Activated CD8-positive, alpha-beta T cell treated with anti-CD3 and anti-CD28 coated beads for 36 hours (primary cell): ENCODE data around the gene TMEM205. TPM values are rescaled to one million over a fixed set of nuclear protein-coding genes. Genes with fewer than 3 reads are reported as not detected.
"Not testable (repeated sequence)": the region's sequence is repeated elsewhere in the genome, so short reads cannot be mapped to it uniquely, and the experiment has no call there.

Experiments
- ATAC-seq: fragments of 200-7000 bp; cut with Tn5 transposase; one replicate; pipeline ENCODE4 v1.10.0; 2021; ENCODE audit warnings: mild to moderate bottlenecking, moderate library complexity
- CTCF ChIA-PET: fragments of 350-600 bp; sonication (Branson Sonifier 250); formaldehyde crosslinking; loops from one replicate; lab custom pipeline; 2021; ENCODE audit warnings: antibody characterized with exemption; lab: Charles Lee
- POLR2A ChIA-PET: fragments of 350-600 bp; sonication (Branson Sonifier 250); formaldehyde crosslinking; loops from one replicate; lab custom pipeline; 2021; ENCODE audit warnings: antibody characterized with exemption; lab: Charles Lee
- DNase-seq: peaks from one replicate; pipeline ENCODE4 v3.0.0-alpha.2; 2020
- H3K27ac Mint-ChIP-seq: one replicate; pipeline ENCODE4 v1.8.0; 2021; ENCODE audit warnings: mild to moderate bottlenecking, mixed read lengths
- H3K27me3 Mint-ChIP-seq: one replicate; pipeline ENCODE4 v1.8.0; 2021; ENCODE audit warnings: mixed read lengths
- H3K36me3 Mint-ChIP-seq: one replicate; pipeline ENCODE4 v1.8.0; 2021; ENCODE audit warnings: low read depth, mixed read lengths
- H3K4me1 Mint-ChIP-seq: one replicate; pipeline ENCODE4 v1.8.0; 2021; ENCODE audit warnings: low read depth, mixed read lengths
- H3K4me3 Mint-ChIP-seq: one replicate; pipeline ENCODE4 v1.8.0; 2021; ENCODE audit warnings: mild to moderate bottlenecking, moderate library complexity, mixed read lengths
- H3K9me3 Mint-ChIP-seq: one replicate; pipeline ENCODE4 v1.8.0; 2021; ENCODE audit warnings: mixed read lengths
- CTCF ChIP-seq: fragments of 200-600 bp; IDR thresholded peaks from one replicate; pipeline ENCODE4 v1.8.0; 2022; ENCODE audit warnings: antibody characterized with exemption, mild to moderate bottlenecking
- intact Hi-C: fragments of 100-400 bp; cut with micrococcal nuclease; formaldehyde crosslinking; loops from one replicate; pipeline ENCODE4 v1.10.0; 2022
- total RNA-seq, 2 experiments: library from RNA; stranded (reverse); gene quantifications; one replicate each; pipeline ENCODE4 v1.2.3, GENCODE V29; 2021

The TMEM205 gene
- total RNA-seq, 2 experiments from 2014 or later: 24.3 to 25.6 TPM

GRCh38 chr19:11324079-11324661 is 21.9 kb downstream of the TMEM205 start:
- no peaks in the 10 kb centered on the region for H3K36me3 Mint-ChIP-seq
- H3K27me3 Mint-ChIP-seq: peaks cover 13% of the 10 kb centered on the region
- peak; percentile 89 for ATAC-seq
- CTCF ChIA-PET: interaction anchor here (0.6 to 2.7 kb wide), 4 partner anchors 9 to 57 kb away, joined by 3 to 8 read pairs (median 4); partner anchors contain the start of genes RAB3D and TMEM205
- intact Hi-C loops: no loop called here
- peak overlapping the region; percentile 83 for H3K27ac Mint-ChIP-seq
- POLR2A ChIA-PET: interaction anchor here (0.8 to 1.7 kb wide), 5 partner anchors 11 to 81 kb away, joined by 3 to 4 read pairs (median 3); partner anchors contain the start of genes CCDC159, RAB3D and TMEM205
- peak overlapping the region; percentile 49 for H3K4me3 Mint-ChIP-seq
- DNase-seq: peak; percentile 74
- peaks cover 18% of the 10 kb centered on the region for H3K4me1 Mint-ChIP-seq
- no peaks in the 10 kb centered on the region for H3K9me3 Mint-ChIP-seq
- TF ChIP-seq CTCF: no peak

- DNase-seq: no peak
- Mint-ChIP-seq H3K27ac (peak overlapping the region; percentile 83), H3K9me3 (no peaks in the 10 kb centered on the region), H3K27me3 (peaks cover 13% of the 10 kb centered on the region), H3K4me1 (peaks cover 18% of the 10 kb centered on the region), H3K4me3 (peak overlapping the region; percentile 49), H3K36me3 (no peaks in the 10 kb centered on the region)
- CTCF ChIA-PET: interaction anchor here (2.2 kb wide), 1 partner anchor 58 kb away, joined by 8 read pairs; no protein-coding TSS in a partner anchor
- ATAC-seq: no peak
- no peak for TF ChIP-seq CTCF
- POLR2A ChIA-PET: interaction anchor here (0.8 to 1.3 kb wide), 2 partner anchors 22 to 81 kb away, joined by 3 read pairs; partner anchors contain the start of genes CCDC159 and TMEM205
- intact Hi-C loops: no loop called here
Observed at GRCh38 chr19:11323601-11324078, 22.4 kb downstream of the TMEM205 start.

GRCh38 chr19:11322269-11323024 is 23.6 kb downstream of the TMEM205 start:
- intact Hi-C loops: no loop called here
- Mint-ChIP-seq H3K27ac (no peak overlapping the region), H3K4me1 (peaks cover 18% of the 10 kb centered on the region), H3K36me3 (no peaks in the 10 kb centered on the region), H3K27me3 (peaks cover 18% of the 10 kb centered on the region), H3K4me3 (no peak overlapping the region), H3K9me3 (no peaks in the 10 kb centered on the region)
- no peak for DNase-seq
- TF ChIP-seq CTCF: no peak
- POLR2A ChIA-PET: interaction anchor here (1.3 kb wide), 1 partner anchor 80 kb away, joined by 3 read pairs; no protein-coding TSS in a partner anchor
- CTCF ChIA-PET: interaction anchor here (0.9 to 2.2 kb wide), 3 partner anchors 17 to 59 kb away, joined by 3 to 8 read pairs (median 5); partner anchors contain the start of gene RAB3D
- no peak for ATAC-seq

GRCh38 chr19:11321191-11322126 is 24.6 kb downstream of the TMEM205 start:
- Mint-ChIP-seq H3K36me3 (no peaks in the 10 kb centered on the region), H3K4me1 (peaks cover 18% of the 10 kb centered on the region), H3K27ac (no peak overlapping the region), H3K4me3 (no peak overlapping the region), H3K9me3 (no peaks in the 10 kb centered on the region), H3K27me3 (peaks cover 21% of the 10 kb centered on the region)
- intact Hi-C loops: no loop called here
- TF ChIP-seq CTCF: no peak
- DNase-seq: no peak
- ChIA-PET POLR2A (no interaction called here), CTCF (interaction anchor here (0.9 to 1.7 kb wide), 3 partner anchors 18 to 48 kb away, joined by 3 to 5 read pairs (median 3); partner anchors contain the start of genes CCDC159, RAB3D and TMEM205)
- no peak for ATAC-seq

DNA sequence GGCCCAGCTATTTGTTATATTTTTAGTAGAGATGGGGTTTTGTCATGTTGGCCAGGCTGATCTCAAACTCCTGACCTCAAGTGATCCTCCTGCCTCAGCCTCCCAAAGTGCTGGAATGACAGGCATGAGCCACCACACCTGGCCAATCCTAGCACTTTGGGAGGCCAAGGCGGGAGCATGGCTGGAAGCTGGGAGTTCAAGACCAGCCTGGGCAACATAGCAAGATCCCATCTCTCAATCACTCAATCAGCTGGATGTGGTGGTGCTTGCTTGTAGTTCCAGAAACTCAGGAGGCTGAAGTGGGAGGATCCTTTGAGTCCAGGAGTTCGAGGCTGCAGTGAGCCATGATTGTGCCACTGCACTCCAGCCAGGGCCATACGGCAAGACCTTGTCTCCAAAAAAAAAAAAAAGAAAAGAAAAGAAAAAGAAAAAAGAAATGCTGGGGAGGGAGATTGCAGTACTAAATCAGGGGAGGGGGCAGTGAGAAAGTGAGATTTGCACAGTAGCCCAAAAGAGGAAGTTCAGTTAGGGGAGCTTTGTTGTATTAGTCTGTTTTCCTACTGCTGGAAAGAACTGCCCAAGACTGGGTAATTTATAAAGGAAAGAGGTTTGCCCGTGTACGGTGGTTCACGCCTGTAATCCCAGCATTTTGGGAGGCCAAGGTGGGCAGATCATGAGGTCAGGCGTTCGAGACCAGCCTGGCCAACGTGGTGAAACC is 25.6 kb downstream of the TMEM205 start:
- H3K27ac Mint-ChIP-seq, POLR2A ChIA-PET, H3K36me3 Mint-ChIP-seq, H3K9me3 Mint-ChIP-seq, intact Hi-C loops, ATAC-seq, DNase-seq, H3K4me3 Mint-ChIP-seq: not testable (repeated sequence)
- peaks cover 18% of the 10 kb centered on the region for H3K4me1 Mint-ChIP-seq
- peaks cover 21% of the 10 kb centered on the region for H3K27me3 Mint-ChIP-seq
- CTCF ChIA-PET: interaction anchor here (1.4 to 1.7 kb wide), 2 partner anchors 26 to 162 kb away, joined by 3 to 4 read pairs; partner anchors contain the start of genes CCDC159 and TMEM205
